Parathyroid adenoma (tissue), 2 donors: Measurements from ENCODE around the gene ZNF32.
"Not testable (repeated sequence)": the region's sequence is repeated elsewhere in the genome, so short reads cannot be mapped to it uniquely, and the experiment has no call there.

Experiments used
- H2AFZ ChIP-seq: fragments of 300-600 bp; sonication (generic); one replicate; pipeline ENCODE4 v1.7.0; 2017; ENCODE audit warnings: antibody characterized with exemption, mild to moderate bottlenecking
- H3K27ac ChIP-seq: fragments of 300-600 bp; sonication (generic); one replicate; pipeline ENCODE4 v1.7.0; 2017
- H3K27me3 ChIP-seq: fragments of 300-600 bp; sonication (generic); one replicate; pipeline ENCODE4 v1.7.0; 2017; ENCODE audit warnings: low read length; ENCODE audit not compliant: control insufficient read depth, insufficient read depth
- H3K36me3 ChIP-seq: fragments of 300-600 bp; sonication (generic); one replicate; pipeline ENCODE4 v1.7.0; 2017; ENCODE audit warnings: low read length; ENCODE audit not compliant: control insufficient read depth, insufficient read depth
- H3K4me1 ChIP-seq: fragments of 300-600 bp; sonication (generic); one replicate; pipeline ENCODE4 v1.7.0; 2017; ENCODE audit warnings: control low read depth
- H3K4me2 ChIP-seq: fragments of 300-600 bp; sonication (generic); one replicate; pipeline ENCODE4 v1.7.0; 2017; ENCODE audit warnings: low read length
- H3K4me3 ChIP-seq: fragments of 300-600 bp; sonication (generic); one replicate; pipeline ENCODE4 v1.7.0; 2017; ENCODE audit warnings: low read depth, low read length
- H3K79me2 ChIP-seq: fragments of 300-600 bp; sonication (generic); one replicate; pipeline ENCODE4 v1.7.0; 2017; ENCODE audit warnings: control low read depth
- H3K9ac ChIP-seq: fragments of 300-600 bp; sonication (generic); one replicate; pipeline ENCODE4 v1.7.0; 2017; ENCODE audit warnings: mild to moderate bottlenecking
- H3K9me3 ChIP-seq: fragments of 300-600 bp; sonication (generic); one replicate; pipeline ENCODE4 v1.7.0; 2017; ENCODE audit warnings: low read length; ENCODE audit not compliant: control insufficient read depth
- TF ChIP-seq, protein P1 (sequence below): fragments of 300-600 bp; sonication (generic); IDR thresholded peaks from one replicate; pipeline ENCODE4 v1.7.0; 2017; ENCODE audit warnings: antibody characterized with exemption, mild to moderate bottlenecking
- donor health status: primary hyperparathyroidism.

Gene ZNF32

GRCh38 chr10:43606323-43607198 is 42.1 kb downstream of the ZNF32 start, which contains the start of gene ZNF485:
Gene ZNF485, plus strand, starts transcription at chr10:43606438. Its CDS starts 613 bp downstream, at chr10:43607051.
- Histone ChIP-seq H3K27me3 (no peaks in the 10 kb centered on the region), H3K9ac (no peak within 1 kb of the TSS), H3K4me2 (peak within 1 kb of the TSS; percentile 83), H3K27ac (peak within 1 kb of the TSS; percentile 46), H3K9me3 (no peaks in the 10 kb centered on the region), H3K79me2 (no peaks in the 10 kb centered on the region), H3K36me3 (no peaks in the 10 kb centered on the region), H3K4me1 (peaks cover 4% of the 10 kb centered on the region), H3K4me3 (peak within 1 kb of the TSS; percentile 69), H2AFZ (peak within 1 kb of the TSS; percentile 95)
- TF ChIP-seq, protein P1, sequence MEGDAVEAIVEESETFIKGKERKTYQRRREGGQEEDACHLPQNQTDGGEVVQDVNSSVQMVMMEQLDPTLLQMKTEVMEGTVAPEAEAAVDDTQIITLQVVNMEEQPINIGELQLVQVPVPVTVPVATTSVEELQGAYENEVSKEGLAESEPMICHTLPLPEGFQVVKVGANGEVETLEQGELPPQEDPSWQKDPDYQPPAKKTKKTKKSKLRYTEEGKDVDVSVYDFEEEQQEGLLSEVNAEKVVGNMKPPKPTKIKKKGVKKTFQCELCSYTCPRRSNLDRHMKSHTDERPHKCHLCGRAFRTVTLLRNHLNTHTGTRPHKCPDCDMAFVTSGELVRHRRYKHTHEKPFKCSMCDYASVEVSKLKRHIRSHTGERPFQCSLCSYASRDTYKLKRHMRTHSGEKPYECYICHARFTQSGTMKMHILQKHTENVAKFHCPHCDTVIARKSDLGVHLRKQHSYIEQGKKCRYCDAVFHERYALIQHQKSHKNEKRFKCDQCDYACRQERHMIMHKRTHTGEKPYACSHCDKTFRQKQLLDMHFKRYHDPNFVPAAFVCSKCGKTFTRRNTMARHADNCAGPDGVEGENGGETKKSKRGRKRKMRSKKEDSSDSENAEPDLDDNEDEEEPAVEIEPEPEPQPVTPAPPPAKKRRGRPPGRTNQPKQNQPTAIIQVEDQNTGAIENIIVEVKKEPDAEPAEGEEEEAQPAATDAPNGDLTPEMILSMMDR, result no peak

- Histone ChIP-seq H3K4me3 (peak overlapping the region; percentile 69), H3K9me3 (no peaks in the 10 kb centered on the region), H3K79me2 (no peaks in the 10 kb centered on the region), H3K36me3 (no peaks in the 10 kb centered on the region), H3K4me2 (peak overlapping the region; percentile 83), H3K27me3 (no peaks in the 10 kb centered on the region), H3K9ac (no peak overlapping the region), H3K27ac (peak overlapping the region; percentile 46), H2AFZ (peak overlapping the region; percentile 95), H3K4me1 (peaks cover 4% of the 10 kb centered on the region)
- TF ChIP-seq, protein P1, result no peak
Measured at GRCh38 chr10:43605850-43606322, 42.8 kb downstream of the ZNF32 start.

- H3K9me3 ChIP-seq, H3K4me3 ChIP-seq, H3K79me2 ChIP-seq, H2AFZ ChIP-seq, H3K4me1 ChIP-seq, H3K4me2 ChIP-seq, H3K36me3 ChIP-seq, H3K27ac ChIP-seq, H3K9ac ChIP-seq, H3K27me3 ChIP-seq: not testable (repeated sequence)
Measured at GRCh38 chr10:43601576-43601975, 47.1 kb downstream of the ZNF32 start.

DNA sequence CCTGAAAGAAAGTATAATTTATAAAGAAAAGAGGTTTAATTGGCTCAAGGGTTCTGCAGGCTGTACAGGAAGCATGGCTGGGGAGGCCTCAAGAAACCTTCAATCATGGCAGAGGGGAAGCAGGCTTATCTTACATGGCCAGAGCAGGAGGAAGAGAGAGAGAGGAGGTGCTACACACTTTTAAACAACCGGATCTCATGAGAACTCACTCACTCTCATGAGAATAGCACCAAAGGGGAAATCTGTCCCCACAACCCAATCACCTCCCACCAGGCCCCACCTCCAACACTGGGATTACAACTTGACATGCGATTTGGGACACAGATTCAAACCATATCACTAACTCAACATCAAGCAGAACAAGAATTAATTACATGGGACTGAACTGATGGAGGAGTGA is 49.3 kb downstream of the ZNF32 start:
- TF ChIP-seq, protein P1, result no peak
- no peak overlapping the region for H3K9ac ChIP-seq
- H3K27ac ChIP-seq, result no peak overlapping the region
- H2AFZ ChIP-seq, result no peak overlapping the region
- H3K36me3 ChIP-seq, result no peaks in the 10 kb centered on the region
- H3K4me1 ChIP-seq, result no peaks in the 10 kb centered on the region
- H3K9me3 ChIP-seq, result no peaks in the 10 kb centered on the region
- H3K4me3 ChIP-seq, result no peak overlapping the region
- no peaks in the 10 kb centered on the region for H3K27me3 ChIP-seq
- H3K4me2 ChIP-seq, result no peak overlapping the region
- no peaks in the 10 kb centered on the region for H3K79me2 ChIP-seq

DNA sequence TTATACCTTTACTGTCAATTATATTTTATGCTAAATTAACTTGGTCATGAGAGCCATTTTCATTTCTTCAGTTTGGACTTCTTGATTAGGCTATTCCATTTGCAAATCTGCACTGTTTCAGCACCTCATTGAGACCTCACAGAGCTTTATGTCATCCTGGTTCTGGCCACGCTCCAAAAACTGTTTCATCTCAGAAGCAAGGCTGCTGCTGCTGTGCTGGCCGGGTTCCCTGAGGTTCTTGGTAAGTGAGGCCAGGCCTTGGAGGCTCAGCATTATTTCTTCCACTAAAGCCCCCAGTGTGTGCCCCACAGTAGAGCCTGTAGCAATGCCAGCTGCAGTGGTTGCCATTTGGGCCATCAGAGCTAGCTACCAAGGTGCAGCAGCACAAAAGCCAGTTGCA is 50.2 kb downstream of the ZNF32 start:
- TF ChIP-seq, protein P1, result no peak
- H3K36me3 ChIP-seq, result no peaks in the 10 kb centered on the region

More for the DNA sequence above, 50.2 kb downstream of the ZNF32 start:
- H3K4me1 ChIP-seq, result no peaks in the 10 kb centered on the region
- H3K4me3 ChIP-seq, result no peak overlapping the region
- no peaks in the 10 kb centered on the region for H3K9me3 ChIP-seq
- no peak overlapping the region for H3K27ac ChIP-seq
- no peaks in the 10 kb centered on the region for H3K79me2 ChIP-seq
- no peak overlapping the region for H3K4me2 ChIP-seq
- H2AFZ ChIP-seq, result no peak overlapping the region
- no peaks in the 10 kb centered on the region for H3K27me3 ChIP-seq
- H3K9ac ChIP-seq, result no peak overlapping the region
